Measurements from ENCODE around the gene SORCS2.

- TF ChIP-seq POLR2A (IDR thresholded peaks at IDR 0.05; ENCODE audit: low read length) (no peak), GATA1 (IDR thresholded peaks at IDR 0.05; ENCODE audit: low read depth, low read length) (no peak)
These were observed 505.0 kb downstream of the SORCS2 start for GRCh38 chr4:7697343-7697742.
